Pancreas (tissue), 10 donors: ENCODE measurements around the gene TBC1D17. TPM values are rescaled to one million over a fixed set of nuclear protein-coding genes. Genes with fewer than 3 reads are reported as not detected.

Experiments
- ATAC-seq, 4 donors: fragments of 200-7000 bp; cut with Tn5 transposase; one replicate each; pipeline versions ENCODE4 v1.8.0 to v1.9.1; 2020; ENCODE audit warnings: mild to moderate bottlenecking in 4 of 4, moderate library complexity in 4 of 4
- DNase-seq, 6 donors: peaks; one replicate each; pipeline ENCODE4 v3.0.0-alpha.2; 2020
- FAIRE-seq: peaks from 2 replicates; lab custom pipeline; 2012; peaks lifted over from hg19 to GRCh38; lab: Jason Lieb, UNC
- H3K27ac ChIP-seq, 4 donors: fragments of 200-600 bp; sonication (generic); 1 replicate in 3 of 4; 2 replicates in 1 of 4; pipeline versions ENCODE4 v1.5.0 to v1.8.0; 2020
- H3K27me3 ChIP-seq, 4 donors: fragments of 200-600 bp; one replicate each; pipeline ENCODE4 v1.8.0; 2021
- H3K36me3 ChIP-seq, 3 donors: fragments of 200-600 bp; sonication (generic) in 1 of 3; one replicate each; pipeline versions ENCODE4 v1.5.0 to v1.8.0; 2020 to 2021
- H3K4me1 ChIP-seq, 3 donors: fragments of 200-600 bp; one replicate each; pipeline ENCODE4 v1.8.0; 2021
- H3K4me3 ChIP-seq, 4 donors: fragments of 200-600 bp; sonication (generic) in 2 of 4; one replicate each; pipeline versions ENCODE4 v1.5.0 to v1.8.0; 2020 to 2021
- H3K9me3 ChIP-seq, 4 donors: fragments of 200-600 bp; one replicate each; pipeline ENCODE4 v1.8.0; 2021
- CTCF ChIP-seq, 4 donors: fragments of 200-600 bp; sonication (generic) in 3 of 4; IDR thresholded peaks; one replicate each; pipeline versions ENCODE4 v1.5.0 to v1.8.0; 2021; ENCODE audit warnings: antibody characterized with exemption in 4 of 4
- WGBS, 2 donors: extraction: QIAGEN DNeasy Blood & Tissue Kit; methylation state at CpG; one replicate each; pipeline ENCODE4 v1.1.7; 2013; 5-methylcytosine and 5-hydroxymethylcytosine counted together
- intact Hi-C, 3 donors: fragments of 100-400 bp; cut with DNase I; formaldehyde crosslinking; loops; one replicate each; pipeline versions ENCODE4 v1.11.1 to v1.14.2; 2022
- polyA plus RNA-seq, 2 donors: library from polyadenylated mRNA; stranded (reverse); fragments of 200-250 nt; gene quantifications; one replicate each; pipeline ENCODE4 v1.2.3, GENCODE V29; 2013
- total RNA-seq, 6 donors: library from RNA; stranded (reverse); fragmentation: NEBNext Ultra II Directional in 4 of 6; extraction: Animal tissue kit (Norgen Biotek cat#: 25700) in 4 of 6; gene quantifications; one replicate each; pipeline versions ENCODE4 v1.2.1 to v1.2.4, GENCODE V29; 2021 to 2023
- donor health status: healthy with polysubstance abuse.
- donor health status: DM: no; HTN: no; CAD: no; lungs with moderate emphysema.
- donor health status: DM: no; HTN: no; CAD: no.
- donor health status: control.
- donor health status: control.
- donor health status: Bipolar disorder and iron deficiency.
- donor health status: DM: yes; HTN: yes; CAD: no.
- donor health status: DM: no; HTN: no; CAD: no.
- donor health status: DM: no; HTN: no; CAD: no.
- donor health status: DM: yes; HTN: yes; CAD: no.

Gene TBC1D17
- total and polyA plus RNA-seq, 8 donors: 21.0 to 99.3 (median 31.3) TPM

GRCh38 chr19:49862391-49863253 lies 14.9 kb upstream of the TBC1D17 start:
- FAIRE-seq (no peak), DNase-seq (peak in 4 of 6 donors; percentile 21 to 86 (median 44)), ATAC-seq (no peak)
- Histone ChIP-seq H3K36me3 (peaks cover 0 to 26% (median 1%) of the 10 kb centered on the region in 3 donors), H3K9me3 (no peaks in the 10 kb centered on the region), H3K27me3 (no peaks in the 10 kb centered on the region), H3K4me3 (no peak overlapping the region), H3K27ac (no peak overlapping the region), H3K4me1 (peaks cover 9 to 19% (median 19%) of the 10 kb centered on the region in 3 donors)
- intact Hi-C loops: no loop called here
- no peak for TF ChIP-seq CTCF (IDR thresholded peaks at IDR 0.05)
- 88% methylated on average over 45 to 49 of the region's 49 CpGs for WGBS, 2 donors

- peaks cover 0 to 19% (median 0%) of the 10 kb centered on the region in 3 donors for H3K36me3 ChIP-seq
- TF ChIP-seq CTCF (IDR thresholded peaks at IDR 0.05): no peak
- FAIRE-seq (no peak), DNase-seq (peak in 2 of 6 donors; percentile 22 to 38), ATAC-seq (no peak)
- H3K27me3 ChIP-seq: no peaks in the 10 kb centered on the region
- peaks cover 9 to 22% (median 19%) of the 10 kb centered on the region in 3 donors for H3K4me1 ChIP-seq
- no peak overlapping the region for H3K4me3 ChIP-seq
- 91 to 94% methylated on average over 24 of the region's 24 CpGs for WGBS, 2 donors
- H3K27ac ChIP-seq: no peak overlapping the region
- intact Hi-C loops: no loop called here
- no peaks in the 10 kb centered on the region for H3K9me3 ChIP-seq
Measured at GRCh38 chr19:49863254-49863934, 14.1 kb upstream of the TBC1D17 start.

- no peak for ATAC-seq
- H3K4me1 ChIP-seq: peaks cover 9 to 26% (median 19%) of the 10 kb centered on the region in 3 donors
- intact Hi-C loops: no loop called here
- H3K9me3 ChIP-seq: no peaks in the 10 kb centered on the region
- WGBS, 2 donors: 81 to 83% methylated on average over 17 of the region's 17 CpGs
- no peak overlapping the region for H3K27ac ChIP-seq
- no peak for FAIRE-seq
- no peak overlapping the region for H3K4me3 ChIP-seq
- peak in 2 of 6 donors; percentile 25 to 52 for DNase-seq
- no peaks in the 10 kb centered on the region for H3K27me3 ChIP-seq
- peaks cover 0 to 16% (median 0%) of the 10 kb centered on the region in 3 donors for H3K36me3 ChIP-seq
- TF ChIP-seq CTCF (IDR thresholded peaks at IDR 0.05): no peak
Measured at GRCh38 chr19:49863935-49864320, 13.6 kb upstream of the TBC1D17 start.

- Histone ChIP-seq H3K27ac (no peak overlapping the region), H3K36me3 (peaks cover 0 to 11% (median 0%) of the 10 kb centered on the region in 3 donors), H3K4me3 (no peak overlapping the region), H3K9me3 (no peaks in the 10 kb centered on the region), H3K27me3 (no peaks in the 10 kb centered on the region), H3K4me1 (peaks cover 9 to 28% (median 19%) of the 10 kb centered on the region in 3 donors)
- 86 to 89% methylated on average over 13 of the region's 13 CpGs for WGBS, 2 donors
- FAIRE-seq (no peak), ATAC-seq (no peak), DNase-seq (no peak)
- TF ChIP-seq CTCF (IDR thresholded peaks at IDR 0.05): no peak
- intact Hi-C loops: no loop called here
Measured at GRCh38 chr19:49864890-49865289, 12.6 kb upstream of the TBC1D17 start.
